ENCODE results near the gene TCEA2.

DNA sequence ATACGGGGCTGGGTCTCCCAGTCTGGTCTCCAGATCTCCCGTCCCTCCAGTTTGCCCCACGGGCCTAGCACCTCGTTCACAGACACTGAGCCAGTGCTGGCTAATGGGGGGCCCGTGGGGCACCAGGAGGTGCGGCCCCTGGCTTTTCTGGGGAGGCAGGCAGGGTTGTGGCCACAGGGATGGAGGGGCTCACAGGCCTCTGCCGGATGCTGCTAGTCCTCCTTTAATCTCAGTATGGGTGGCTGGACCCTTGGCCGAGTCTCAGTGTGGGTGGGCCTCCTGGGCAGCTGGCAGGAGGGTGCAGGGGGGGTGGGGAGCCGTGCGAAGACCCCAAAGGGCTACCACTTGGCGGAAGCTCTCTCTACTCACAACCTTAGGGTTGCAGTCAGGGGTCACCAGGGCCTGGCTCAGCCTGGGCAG, 12.0 kb upstream of the TCEA2 start:
- TF ChIP-seq CTCF (IDR thresholded peaks at IDR 0.05) = no peak
- TF ChIP-seq POLR2A (IDR thresholded peaks at IDR 0.05) = no peak
